Esophagus muscularis mucosa (tissue), 4 donors: ENCODE measurements around the gene CCDC183.

Source experiments
- CTCF ChIP-seq, 3 experiments: fragments of 200-600 bp in 2 of 3; fragments of 450-650 bp in 1 of 3; sonication (generic) in 2 of 3; IDR thresholded peaks; one replicate each; pipeline ENCODE4 v1.5.1; 2017 to 2019; ENCODE audit warnings: antibody characterized with exemption in 3 of 3, mild to moderate bottlenecking in 2 of 3, moderate library complexity in 1 of 3
- EP300 ChIP-seq: sonication (generic); formaldehyde crosslinking; IDR thresholded peaks from one replicate; pipeline ENCODE4 v1.6.1; 2017; ENCODE audit warnings: antibody characterized with exemption
- POLR2A ChIP-seq: fragments of 450-650 bp; IDR thresholded peaks from one replicate; pipeline ENCODE4 v1.6.1; 2017; ENCODE audit warnings: antibody characterized with exemption, moderate library complexity, mild to moderate bottlenecking, low read depth
- POLR2AphosphoS5 ChIP-seq, 2 donors: sonication (generic); formaldehyde crosslinking; IDR thresholded peaks; one replicate each; pipeline ENCODE4 v1.6.1; 2017; ENCODE audit warnings: antibody characterized with exemption in 2 of 2

GRCh38 chr9:136771907-136772415 is 24.2 kb upstream of the CCDC183 start:
- TF ChIP-seq CTCF (IDR thresholded peaks at IDR 0.05), result no peak
- no peak for TF ChIP-seq POLR2AphosphoS5 (IDR thresholded peaks at IDR 0.05)
- no peak for TF ChIP-seq POLR2A
- no peak for TF ChIP-seq EP300
